Measurements from ENCODE around the gene TMA7B. TPM values are rescaled to one million over a fixed set of nuclear protein-coding genes. Genes with fewer than 3 reads are reported as not detected.
A peak's percentile ranks its signal among the peaks of the same experiment; 100 is the strongest.

The TMA7B gene
- total RNA-seq, 1 experiment from 2014 or later, result not detected

GRCh38 chr22:40001800-40002577 lies 41.8 kb downstream of the TMA7B start:
- DNase-seq (ENCODE audit: low read depth), result no peak

DNA sequence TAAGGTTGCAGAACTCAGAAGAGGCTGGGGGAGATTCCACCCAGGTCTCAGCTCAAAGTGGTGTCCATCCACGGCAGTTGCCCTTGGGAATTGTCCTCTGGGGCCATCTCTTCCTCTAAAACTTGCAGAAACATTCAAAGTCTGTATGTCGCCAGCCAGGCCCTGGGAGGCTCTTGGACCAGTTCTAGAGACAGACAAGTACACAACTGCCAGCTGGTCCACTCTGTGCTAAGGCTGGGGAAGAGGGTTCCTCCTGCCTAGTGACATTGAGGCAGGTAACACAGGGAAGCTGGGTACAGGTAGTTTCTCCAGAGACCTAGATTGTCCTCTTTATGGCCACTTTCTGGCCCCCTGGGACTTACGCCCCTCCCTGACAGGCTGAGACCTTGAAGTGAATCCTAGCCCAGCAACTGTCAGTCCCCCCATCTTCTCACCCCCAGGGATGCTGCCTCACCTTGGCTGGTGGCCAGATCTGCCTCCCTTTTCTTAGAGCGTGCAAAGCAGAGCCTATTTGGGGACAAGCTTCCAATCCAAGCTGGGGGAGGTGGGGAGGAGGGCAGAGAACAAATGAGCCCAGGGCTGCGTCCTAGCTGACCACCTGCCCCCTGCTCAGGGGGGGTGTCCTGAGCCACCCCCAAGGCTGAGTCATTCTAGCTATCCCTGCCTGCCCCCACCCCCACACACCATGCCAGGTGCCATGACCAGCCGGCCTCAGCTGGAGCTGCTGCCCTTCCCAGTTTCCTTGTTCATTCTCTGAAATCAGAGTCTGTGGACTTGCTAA lies 42.9 kb downstream of the TMA7B start:
- no peak for DNase-seq (ENCODE audit: low read depth)

DNA sequence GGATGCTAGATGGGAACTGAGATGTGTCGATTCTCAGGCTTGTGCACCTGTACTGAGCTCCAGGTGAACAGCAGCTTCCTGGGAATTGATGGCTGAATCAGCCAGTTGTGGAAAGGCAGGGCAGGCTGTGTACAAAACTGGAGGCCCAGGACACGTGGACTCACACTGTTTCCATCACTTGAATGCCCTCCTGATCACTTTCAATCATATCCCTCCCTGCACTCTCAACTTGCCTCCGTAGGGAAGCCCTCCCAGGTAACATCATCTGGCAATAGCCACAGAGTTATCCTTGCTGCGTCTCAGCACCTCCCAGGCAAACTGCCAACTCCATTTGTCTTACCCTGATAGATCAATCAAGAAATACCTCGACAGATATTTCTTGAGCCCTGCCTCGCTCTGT lies 44.6 kb downstream of the TMA7B start:
- DNase-seq (ENCODE audit: low read depth), result no peak

GRCh38 chr22:40006641-40007040 lies 46.4 kb downstream of the TMA7B start:
- no peak for DNase-seq (ENCODE audit: low read depth)

GRCh38 chr22:40007853-40008710 lies 47.9 kb downstream of the TMA7B start:
- peak; percentile 35 for DNase-seq (ENCODE audit: low read depth)

DNA sequence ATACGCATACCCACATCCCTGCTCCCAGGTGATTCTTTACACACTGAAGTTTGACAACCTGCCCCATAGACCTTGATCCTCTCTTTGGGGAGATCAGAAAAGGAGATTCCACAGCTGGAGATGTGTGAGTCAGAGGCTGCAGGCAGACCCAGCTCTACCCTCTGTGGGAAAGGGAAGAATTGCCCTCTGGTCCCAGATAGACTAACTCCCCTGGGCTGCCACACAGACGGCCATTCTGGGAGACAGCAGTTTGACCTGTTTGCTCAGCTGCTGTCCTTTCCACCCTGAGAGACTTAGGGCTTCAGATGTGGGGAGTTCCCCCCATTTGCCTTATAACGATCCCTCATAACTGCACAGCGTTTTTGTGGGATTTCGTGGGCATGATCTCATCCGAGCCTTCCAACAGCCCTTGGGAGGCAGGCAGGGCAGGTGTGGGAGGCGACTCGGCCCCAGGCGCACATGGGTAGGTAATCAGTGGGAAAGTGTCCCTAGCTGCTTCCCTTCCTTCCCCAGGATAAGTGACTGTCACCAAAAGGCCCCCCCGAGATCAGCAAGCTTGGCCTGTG lies 48.6 kb downstream of the TMA7B start:
- peak; percentile 73 for DNase-seq (ENCODE audit: low read depth)

DNA sequence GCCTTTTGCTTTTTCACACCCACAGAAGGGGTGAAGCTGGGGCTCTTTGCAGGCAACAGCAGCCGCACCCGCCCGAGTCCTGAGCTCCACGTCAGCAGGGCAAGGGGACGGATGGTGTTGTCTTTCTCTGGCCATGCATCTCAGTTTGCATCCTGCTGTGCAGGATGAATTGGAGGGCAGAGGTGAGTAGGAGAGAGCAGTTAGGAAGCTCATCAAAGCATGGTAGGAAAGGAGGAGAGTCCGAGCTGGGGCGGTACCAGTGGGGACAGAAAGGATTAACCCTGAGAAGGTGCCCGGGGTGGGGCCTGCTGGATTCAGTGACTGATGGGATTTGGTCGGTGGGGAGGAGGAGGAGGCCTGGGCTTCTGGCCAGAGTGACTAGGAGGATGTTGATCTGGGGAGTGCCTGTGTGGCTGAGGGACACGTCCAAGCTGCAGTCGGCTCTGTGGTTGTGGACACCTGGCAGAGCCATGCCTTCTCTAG lies 49.1 kb downstream of the TMA7B start:
- DNase-seq (ENCODE audit: low read depth), result peak; percentile 67

DNA sequence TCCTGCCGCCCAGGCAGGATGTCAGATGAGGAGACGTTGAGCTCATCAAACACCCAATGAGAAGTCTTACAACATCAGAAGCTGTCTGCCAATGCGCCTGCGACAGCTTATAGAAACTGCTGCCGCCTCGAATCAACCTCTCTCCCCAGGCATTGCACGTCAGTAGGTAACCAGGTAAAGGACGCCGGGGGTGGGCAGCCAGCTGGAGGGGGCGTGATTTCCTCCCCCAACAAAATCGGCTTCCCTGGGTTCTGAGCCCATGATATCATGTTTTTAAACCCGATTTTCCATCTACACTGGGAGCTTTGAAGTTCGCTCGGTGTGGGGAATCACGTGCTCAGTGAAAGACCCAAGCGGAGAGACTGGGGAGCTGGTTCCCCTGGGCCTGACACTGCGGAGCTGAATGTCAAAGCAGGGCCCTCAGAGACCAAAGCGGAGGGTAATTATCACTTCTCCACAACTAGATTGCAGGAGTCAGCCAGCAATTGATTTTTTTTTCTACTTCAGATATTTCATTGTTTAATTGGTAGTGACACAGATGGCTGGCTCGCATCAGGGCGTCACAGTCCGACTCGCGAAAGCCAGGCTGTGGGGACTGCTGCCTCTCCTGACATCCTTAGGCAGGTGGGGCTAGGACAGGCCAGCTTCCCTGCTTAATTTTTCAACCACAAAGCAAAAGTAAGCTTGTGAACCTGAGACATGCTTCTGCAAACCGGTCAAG lies 49.9 kb downstream of the TMA7B start:
- no peak for DNase-seq (ENCODE audit: low read depth)

GRCh38 chr22:40010746-40011145 lies 50.5 kb downstream of the TMA7B start:
- no peak for DNase-seq (ENCODE audit: low read depth)

Other genes with a start within 250 kb of the TMA7B start
- not detected in 2 replicates for gene ENTHD1, start 66.6 kb upstream of the TMA7B start, total RNA-seq (2014; rRNA removed; shearing (Covaris generic))
- 0.11 TPM in 1 of 2 replicates, not detected in the other for gene GRAP2, start 59.3 kb upstream of the TMA7B start, total RNA-seq (2014; rRNA removed; shearing (Covaris generic))
- 0.06 TPM in 1 of 2 replicates, not detected in the other for gene FAM83F, start 34.6 kb downstream of the TMA7B start, total RNA-seq (2014; rRNA removed; shearing (Covaris generic))
- gene TNRC6B, start 217.5 kb downstream of the TMA7B start, total RNA-seq (2014; rRNA removed; shearing (Covaris generic)), result 12.6 and 15.1 TPM in 2 replicates